B cell (primary cell): Measurements from ENCODE around the gene NAIP. TPM values are rescaled to one million over a fixed set of nuclear protein-coding genes. Genes with fewer than 3 reads are reported as not detected.
"Not testable (repeated sequence)": the region's sequence is repeated elsewhere in the genome, so short reads cannot be mapped to it uniquely, and the experiment has no call there.

ENCODE experiments used
- ATAC-seq: fragments of 200-7000 bp; cut with Tn5 transposase; one replicate; pipeline ENCODE4 v1.10.0; 2021; ENCODE audit warnings: low read depth, mild to moderate bottlenecking, moderate number of reproducible peaks, moderate library complexity
- CTCF ChIA-PET: fragments of 350-600 bp; sonication (Branson Sonifier 250); formaldehyde crosslinking; loops from one replicate; lab custom pipeline; 2021; ENCODE audit warnings: antibody characterized with exemption, inconsistent platforms; lab: Charles Lee
- POLR2A ChIA-PET: fragments of 350-600 bp; sonication (Branson Sonifier 250); formaldehyde crosslinking; loops from one replicate; lab custom pipeline; 2021; ENCODE audit warnings: antibody characterized with exemption; lab: Charles Lee
- DNase-seq: peaks from one replicate; pipeline ENCODE4 v3.0.0; 2013
- H2AFZ ChIP-seq: 2 replicates; pipeline ENCODE4 v1.6.1; 2012; ENCODE audit warnings: mild to moderate bottlenecking, low read depth, low read length; ENCODE audit not compliant: insufficient read depth, poor library complexity, severe bottlenecking
- H3K27ac ChIP-seq, 2 donors: 1 replicate in 1 of 2; 2 replicates in 1 of 2; pipeline ENCODE4 v1.5.1; 2012 to 2013; ENCODE audit warnings: low read length in 2 of 2, mild to moderate bottlenecking in 2 of 2, moderate library complexity in 1 of 2
- H3K27me3 ChIP-seq, 4 experiments: fragments of 200-600 bp in 1 of 4; sonication (generic) in 1 of 4; replicated peaks in 1 of 4; 1 replicate in 2 of 4; 2 replicates in 2 of 4; pipeline versions ENCODE4 v1.6.1 to v1.7.0; 2013 to 2016; ENCODE audit warnings: low read length in 3 of 4, mild to moderate bottlenecking in 2 of 4, mixed read lengths in 1 of 4, moderate library complexity in 1 of 4; ENCODE audit not compliant: insufficient read depth in 4 of 4, control insufficient read depth in 3 of 4; ENCODE audit errors: control extremely low read depth in 1 of 4
- H3K36me3 ChIP-seq, 2 experiments: replicated peaks in 1 of 2; 1 replicate in 1 of 2; 2 replicates in 1 of 2; pipeline versions ENCODE4 v1.6.1 to v1.7.1; 2013; ENCODE audit warnings: low read length in 1 of 2; ENCODE audit not compliant: insufficient read depth in 2 of 2, control insufficient read depth in 1 of 2; ENCODE audit errors: control extremely low read depth in 1 of 2, extremely low read depth in 1 of 2
- H3K4me1 ChIP-seq, 2 donors: fragments of 200-600 bp in 1 of 2; sonication (generic) in 1 of 2; 1 replicate in 1 of 2; 2 replicates in 1 of 2; pipeline versions ENCODE4 v1.5.1 to v1.6.1; 2013 to 2017; ENCODE audit warnings: low read length in 2 of 2; ENCODE audit not compliant: control insufficient read depth in 2 of 2, insufficient read depth in 2 of 2
- H3K4me2 ChIP-seq: replicated peaks from 2 replicates; pipeline ENCODE3; 2012; ENCODE audit warnings: mild to moderate bottlenecking, low read depth, low read length; ENCODE audit not compliant: poor library complexity, severe bottlenecking
- H3K4me3 ChIP-seq, 5 experiments: fragments of 200-600 bp in 1 of 5; sonication (generic) in 1 of 5; 1 replicate in 3 of 5; 2 replicates in 2 of 5; pipeline versions ENCODE4 v1.5.1 to v1.7.0; 2011 to 2016; ENCODE audit warnings: low read length in 4 of 5, mild to moderate bottlenecking in 4 of 5, low read depth in 2 of 5, control low read depth in 1 of 5, moderate library complexity in 1 of 5; ENCODE audit not compliant: insufficient read depth in 1 of 5; ENCODE audit errors: control extremely low read depth in 1 of 5, extremely low read depth in 1 of 5
- H3K79me2 ChIP-seq: fragments of 200-600 bp; sonication (generic); one replicate; pipeline ENCODE4 v1.6.0; 2016; ENCODE audit warnings: low read length; ENCODE audit not compliant: control insufficient read depth, insufficient read depth
- H3K9ac ChIP-seq: fragments of 200-600 bp; sonication (generic); 2 replicates; pipeline ENCODE4 v1.6.1; 2017; ENCODE audit warnings: mild to moderate bottlenecking, low read length, moderate library complexity
- H3K9me3 ChIP-seq, 3 donors: one replicate each; pipeline versions ENCODE4 v1.6.1 to v1.7.1; 2013; ENCODE audit warnings: low read length in 2 of 3; ENCODE audit not compliant: control insufficient read depth in 2 of 3, insufficient read depth in 1 of 3; ENCODE audit errors: control extremely low read depth in 1 of 3
- H4K20me1 ChIP-seq: 2 replicates; pipeline ENCODE4 v1.6.0; 2012; ENCODE audit warnings: mild to moderate bottlenecking, low read length; ENCODE audit not compliant: insufficient read depth, control insufficient read depth, poor library complexity, severe bottlenecking
- H3K27ac Mint-ChIP-seq: one replicate; pipeline ENCODE4 v1.8.0; 2021; ENCODE audit warnings: mixed read lengths
- H3K27me3 Mint-ChIP-seq: one replicate; pipeline ENCODE4 v1.8.0; 2021; ENCODE audit warnings: mixed read lengths
- H3K4me1 Mint-ChIP-seq: one replicate; pipeline ENCODE4 v1.8.0; 2021; ENCODE audit warnings: mixed read lengths
- H3K4me3 Mint-ChIP-seq: one replicate; pipeline ENCODE4 v1.8.0; 2021; ENCODE audit warnings: mixed read lengths
- H3K9me3 Mint-ChIP-seq: one replicate; pipeline ENCODE4 v1.8.0; 2022; ENCODE audit warnings: mixed read lengths; ENCODE audit not compliant: insufficient read depth
- EZH2 ChIP-seq: IDR thresholded peaks from 2 replicates; pipeline ENCODE4 v1.6.1; 2012; ENCODE audit warnings: borderline replicate concordance, low read depth, mild to moderate bottlenecking, moderate library complexity, low read length; ENCODE audit not compliant: insufficient read depth, poor library complexity, severe bottlenecking
- WGBS: methylation state at CpG from one replicate; pipeline ENCODE4 v1.1.5; 2013; ENCODE audit warnings: missing lambda C conversion rate; ENCODE audit not compliant: insufficient coverage; 5-methylcytosine and 5-hydroxymethylcytosine counted together
- intact Hi-C: fragments of 100-400 bp; cut with micrococcal nuclease; formaldehyde crosslinking; loops from one replicate; pipeline ENCODE4 v1.10.0; 2022
- polyA plus RNA-seq: library from polyadenylated mRNA; depleted of rRNA; stranded (reverse); fragments of >200 nt; gene quantifications from 2 replicates; pipeline ENCODE4 v1.2.3, GENCODE V29; 2012
- total RNA-seq, 2 donors: library from RNA; stranded (reverse); fragments of 120-200 nt in 1 of 2; gene quantifications; 1 replicate in 1 of 2; 2 replicates in 1 of 2; pipeline versions ENCODE4 v1.2.3 to v1.2.4, GENCODE V29; 2013 to 2022
- TF ChIP-seq, protein P1 (sequence below): fragments of 200-600 bp; IDR thresholded peaks from one replicate; pipeline ENCODE4 v1.8.0; 2022; ENCODE audit warnings: antibody characterized with exemption, mild to moderate bottlenecking

The NAIP gene
- total and polyA plus RNA-seq, 2 donors (not counting 1 experiment from before 2014, with no cell fraction given) = 11.0 to 26.8 TPM

DNA sequence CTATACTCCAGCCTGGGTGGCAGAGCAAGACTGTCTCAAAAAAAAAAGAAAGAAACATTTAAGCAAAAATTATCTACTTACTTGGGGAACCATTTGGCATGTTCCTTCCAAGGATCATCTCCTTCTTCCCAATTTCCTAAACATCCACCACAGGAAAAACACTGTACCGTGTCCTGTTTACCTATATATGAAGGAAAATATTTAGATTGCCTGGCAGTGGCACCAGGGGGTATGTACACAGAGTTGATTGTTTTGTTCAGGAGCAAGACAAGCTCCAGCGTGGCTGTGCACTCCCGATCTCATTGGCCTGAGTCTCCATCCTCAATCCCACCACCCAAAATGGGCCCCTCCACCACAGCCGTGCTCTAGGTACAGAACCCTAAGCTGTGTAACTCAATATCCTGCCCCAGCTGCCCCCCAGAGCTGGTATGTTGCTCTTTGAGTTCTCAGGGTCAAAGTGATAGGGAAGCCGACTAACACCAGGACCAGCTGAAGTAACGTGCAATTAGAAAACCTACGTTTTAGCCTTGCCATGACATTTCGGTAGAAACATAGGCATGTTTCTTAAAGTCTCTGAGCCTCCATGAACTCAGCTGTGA is 13.8 kb downstream of the NAIP start:
- H3K9me3 Mint-ChIP-seq = no peaks in the 10 kb centered on the region
- H3K36me3 ChIP-seq = no peaks in the 10 kb centered on the region
- TF ChIP-seq, protein P1, sequence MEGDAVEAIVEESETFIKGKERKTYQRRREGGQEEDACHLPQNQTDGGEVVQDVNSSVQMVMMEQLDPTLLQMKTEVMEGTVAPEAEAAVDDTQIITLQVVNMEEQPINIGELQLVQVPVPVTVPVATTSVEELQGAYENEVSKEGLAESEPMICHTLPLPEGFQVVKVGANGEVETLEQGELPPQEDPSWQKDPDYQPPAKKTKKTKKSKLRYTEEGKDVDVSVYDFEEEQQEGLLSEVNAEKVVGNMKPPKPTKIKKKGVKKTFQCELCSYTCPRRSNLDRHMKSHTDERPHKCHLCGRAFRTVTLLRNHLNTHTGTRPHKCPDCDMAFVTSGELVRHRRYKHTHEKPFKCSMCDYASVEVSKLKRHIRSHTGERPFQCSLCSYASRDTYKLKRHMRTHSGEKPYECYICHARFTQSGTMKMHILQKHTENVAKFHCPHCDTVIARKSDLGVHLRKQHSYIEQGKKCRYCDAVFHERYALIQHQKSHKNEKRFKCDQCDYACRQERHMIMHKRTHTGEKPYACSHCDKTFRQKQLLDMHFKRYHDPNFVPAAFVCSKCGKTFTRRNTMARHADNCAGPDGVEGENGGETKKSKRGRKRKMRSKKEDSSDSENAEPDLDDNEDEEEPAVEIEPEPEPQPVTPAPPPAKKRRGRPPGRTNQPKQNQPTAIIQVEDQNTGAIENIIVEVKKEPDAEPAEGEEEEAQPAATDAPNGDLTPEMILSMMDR = no peak
- TF ChIP-seq EZH2 = no peak
- POLR2A ChIA-PET = no interaction called here
- H3K4me2 ChIP-seq = no peak overlapping the region
- no peaks in the 10 kb centered on the region for H3K4me1 ChIP-seq
- CTCF ChIA-PET = no interaction called here
- H3K27me3 Mint-ChIP-seq = no peaks in the 10 kb centered on the region
- H3K27me3 ChIP-seq = no peaks in the 10 kb centered on the region
- no peaks in the 10 kb centered on the region for H3K9me3 ChIP-seq
- H3K4me1 Mint-ChIP-seq = peaks cover 2% of the 10 kb centered on the region
- no peak overlapping the region for H3K4me3 ChIP-seq
- no peak for ATAC-seq
- intact Hi-C loops = no loop called here
- no peak overlapping the region for H3K27ac ChIP-seq
- H3K27ac Mint-ChIP-seq = no peak overlapping the region
- no peaks in the 10 kb centered on the region for H4K20me1 ChIP-seq
- no peaks in the 10 kb centered on the region for H3K79me2 ChIP-seq
- DNase-seq = no peak
- WGBS = 94% methylated on average over 5 of the region's 8 CpGs
- H2AFZ ChIP-seq = no peak overlapping the region
- no peak overlapping the region for H3K4me3 Mint-ChIP-seq
- no peak overlapping the region for H3K9ac ChIP-seq

DNA sequence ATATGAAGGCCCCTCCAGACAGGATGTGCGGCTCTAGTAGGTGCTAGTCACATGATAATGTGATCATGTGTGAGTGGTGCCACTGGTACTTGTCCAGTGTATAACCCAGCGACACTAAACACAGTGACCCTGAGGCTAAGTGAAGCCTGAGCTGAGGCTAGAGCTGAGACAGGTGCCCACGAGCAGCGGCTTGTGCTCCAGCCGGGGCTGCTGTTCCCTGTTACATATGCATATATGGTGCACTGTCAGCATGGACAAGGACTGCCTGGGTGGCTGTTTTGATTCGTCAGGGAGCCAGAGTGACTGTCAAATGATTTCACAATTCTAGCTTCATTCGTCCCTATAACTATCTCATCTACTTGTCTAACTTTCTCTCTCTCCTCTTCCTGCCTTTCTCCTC is 18.2 kb downstream of the NAIP start:
- H3K4me1 Mint-ChIP-seq, ATAC-seq, H3K27ac Mint-ChIP-seq, H3K4me3 ChIP-seq, H3K4me3 Mint-ChIP-seq, H2AFZ ChIP-seq, H3K4me1 ChIP-seq, CTCF ChIA-PET, POLR2A ChIA-PET, H3K9me3 Mint-ChIP-seq, H3K9me3 ChIP-seq, H3K36me3 ChIP-seq, H4K20me1 ChIP-seq, H3K27me3 ChIP-seq, H3K4me2 ChIP-seq, H3K27ac ChIP-seq, H3K9ac ChIP-seq, DNase-seq, intact Hi-C loops, H3K79me2 ChIP-seq, H3K27me3 Mint-ChIP-seq: not testable (repeated sequence)
- no CpG with 5 or more reads among the region's 7 CpGs for WGBS

DNA sequence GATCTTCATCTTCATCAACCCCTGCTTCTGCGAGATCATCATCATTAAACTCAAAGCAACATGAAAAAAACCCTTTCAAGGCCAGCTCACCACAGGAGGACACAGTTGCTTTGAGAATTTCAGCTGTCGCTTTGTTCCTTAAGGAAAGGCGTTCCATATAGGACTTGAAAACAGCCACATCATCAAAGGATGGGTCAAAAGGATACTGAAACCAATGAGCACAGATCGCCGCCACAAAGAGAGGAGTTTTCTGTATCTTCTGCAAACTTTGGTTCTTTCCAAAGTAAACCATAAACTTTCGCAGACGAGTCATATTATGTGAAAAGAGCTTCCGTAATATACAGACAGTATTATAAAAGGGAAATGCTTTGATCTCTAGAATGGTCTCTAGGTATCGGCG is 40.3 kb downstream of the NAIP start:
- H3K79me2 ChIP-seq, H3K27ac Mint-ChIP-seq, H3K4me2 ChIP-seq, H3K4me3 ChIP-seq, POLR2A ChIA-PET, H4K20me1 ChIP-seq, H3K4me3 Mint-ChIP-seq, CTCF ChIA-PET, H3K4me1 ChIP-seq, H3K9me3 ChIP-seq, H3K27me3 ChIP-seq, H3K27me3 Mint-ChIP-seq, H2AFZ ChIP-seq, H3K9ac ChIP-seq, H3K27ac ChIP-seq, H3K9me3 Mint-ChIP-seq, DNase-seq, ATAC-seq, H3K36me3 ChIP-seq, intact Hi-C loops, H3K4me1 Mint-ChIP-seq: not testable (repeated sequence)
- WGBS = no CpG with 5 or more reads among the region's 10 CpGs
